ENCODE measurements around the gene FNDC10.
A peak's percentile ranks its signal among the peaks of the same experiment; 100 is the strongest.
"Not testable (repeated sequence)": the region's sequence is repeated elsewhere in the genome, so short reads cannot be mapped to it uniquely, and the experiment has no call there.

Gene FNDC10

GRCh38 chr1:1599935-1600860 lies at the start of gene FNDC10:
FNDC10 (minus strand) TSS chr1:1600135; CDS start chr1:1600015, 120 bp downstream.
- H3K27ac ChIP-seq = peak within 1 kb of the TSS; percentile 59
- TF ChIP-seq CTCF (conservative IDR thresholded peaks at IDR 0.05) = no peak

- H3K27ac ChIP-seq = not testable (repeated sequence)
These were observed 48.3 kb upstream of the FNDC10 start for GRCh38 chr1:1648265-1648664.

GRCh38 chr1:1647567-1648241 lies 47.8 kb upstream of the FNDC10 start:
- H3K27ac ChIP-seq = not testable (repeated sequence)

GRCh38 chr1:1646326-1646725 lies 46.4 kb upstream of the FNDC10 start:
- not testable (repeated sequence) for H3K27ac ChIP-seq

GRCh38 chr1:1640711-1641461 lies 41.0 kb upstream of the FNDC10 start:
- not testable (repeated sequence) for H3K27ac ChIP-seq

GRCh38 chr1:1640081-1640480 lies 40.1 kb upstream of the FNDC10 start:
- not testable (repeated sequence) for H3K27ac ChIP-seq

GRCh38 chr1:1639368-1639767 lies 39.4 kb upstream of the FNDC10 start:
- not testable (repeated sequence) for H3K27ac ChIP-seq

GRCh38 chr1:1638528-1638927 lies 38.6 kb upstream of the FNDC10 start:
- not testable (repeated sequence) for H3K27ac ChIP-seq

- not testable (repeated sequence) for H3K27ac ChIP-seq
These were observed 37.5 kb upstream of the FNDC10 start for GRCh38 chr1:1637479-1637875.

GRCh38 chr1:1636621-1637478 lies 36.9 kb upstream of the FNDC10 start:
- not testable (repeated sequence) for H3K27ac ChIP-seq

GRCh38 chr1:1634613-1635012 lies 34.7 kb upstream of the FNDC10 start:
- H3K27ac ChIP-seq = not testable (repeated sequence)

- H3K27ac ChIP-seq = not testable (repeated sequence)
These were observed 33.5 kb upstream of the FNDC10 start for GRCh38 chr1:1633409-1633808.

GRCh38 chr1:1631782-1632420 lies 32.0 kb upstream of the FNDC10 start, which contains the start of gene MMP23B:
MMP23B (plus strand) TSS chr1:1632173; CDS start chr1:1632219, 46 bp downstream.
- TF ChIP-seq CTCF (conservative IDR thresholded peaks at IDR 0.05) = no peak

More at GRCh38 chr1:1631782-1632420, 32.0 kb upstream of the FNDC10 start, which contains the start of gene MMP23B:
- H3K27ac ChIP-seq = no peak within 1 kb of the TSS

All from VCaP (cell line).